HG02623 (cell line): ENCODE measurements around the gene SLC9C2.
"Not testable (repeated sequence)": the region's sequence is repeated elsewhere in the genome, so short reads cannot be mapped to it uniquely, and the experiment has no call there.

Source experiments
- ATAC-seq: cut with Tn5 transposase; IDR thresholded peaks from one replicate; pipeline ENCODE4 v1.9.1; 2021; ENCODE audit warnings: moderate library complexity; ENCODE audit not compliant: unreplicated experiment

The SLC9C2 gene

GRCh38 chr1:173530795-173531693, 71.8 kb downstream of the SLC9C2 start:
- ATAC-seq = no peak

- no peak for ATAC-seq
These were observed 73.8 kb downstream of the SLC9C2 start for GRCh38 chr1:173529106-173529505.

DNA sequence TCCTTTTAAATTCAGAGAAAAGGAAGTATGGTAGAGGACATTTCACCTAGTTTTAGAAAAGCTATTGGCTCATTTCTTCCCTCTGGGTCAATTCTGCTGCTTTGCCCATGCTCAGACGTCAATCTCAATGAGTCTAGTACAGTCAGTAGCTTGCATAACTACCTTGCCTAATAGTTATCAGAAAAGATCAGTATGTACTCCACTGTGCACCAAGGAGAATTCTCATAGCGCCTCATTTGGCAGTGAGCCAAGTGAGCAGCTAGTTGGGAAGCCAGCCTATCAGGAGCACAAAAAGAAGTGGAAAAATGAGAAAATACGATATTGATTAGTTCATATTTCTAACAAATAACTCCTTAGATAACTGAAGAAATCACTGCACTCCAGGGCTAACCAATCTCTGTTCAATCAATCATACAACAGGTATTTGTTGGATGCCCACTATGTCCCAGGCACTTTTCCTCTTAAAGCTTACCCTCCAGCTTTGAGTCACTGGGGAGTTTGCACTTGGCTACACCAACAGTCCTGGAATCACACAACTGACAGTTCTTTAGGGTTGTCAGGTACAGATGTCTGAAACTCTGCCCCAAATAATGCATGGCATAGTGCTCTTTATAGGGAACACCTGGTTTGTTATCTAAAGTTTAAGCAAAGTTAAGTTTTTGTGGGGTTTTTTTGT, 75.6 kb downstream of the SLC9C2 start:
- ATAC-seq = no peak

- ATAC-seq = no peak
These were observed 76.9 kb downstream of the SLC9C2 start for GRCh38 chr1:173525926-173526325.

GRCh38 chr1:173523329-173523728, 79.5 kb downstream of the SLC9C2 start:
- no peak for ATAC-seq

- ATAC-seq = no peak
These were observed 82.1 kb downstream of the SLC9C2 start for GRCh38 chr1:173520799-173521198.

GRCh38 chr1:173514503-173514902, 88.4 kb downstream of the SLC9C2 start:
- ATAC-seq = not testable (repeated sequence)

DNA sequence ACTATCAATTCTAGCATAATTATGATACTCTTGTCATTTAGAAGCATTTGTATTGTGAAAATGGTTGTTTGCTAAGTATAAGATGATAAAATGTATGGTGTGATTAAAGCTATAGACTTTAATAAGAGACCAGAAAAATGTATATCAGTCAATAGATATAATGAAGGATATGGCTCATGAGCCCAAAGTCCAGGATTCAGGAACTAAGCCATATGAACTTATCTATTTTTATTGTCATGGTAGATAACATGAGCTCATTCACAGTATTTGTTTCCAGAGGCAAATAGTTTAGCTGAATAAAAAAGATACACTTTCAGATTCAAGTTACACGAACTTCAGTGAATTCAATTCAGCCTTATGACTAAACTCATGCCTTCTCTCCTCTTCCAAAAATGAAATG, 93.1 kb downstream of the SLC9C2 start:
- ATAC-seq = no peak

DNA sequence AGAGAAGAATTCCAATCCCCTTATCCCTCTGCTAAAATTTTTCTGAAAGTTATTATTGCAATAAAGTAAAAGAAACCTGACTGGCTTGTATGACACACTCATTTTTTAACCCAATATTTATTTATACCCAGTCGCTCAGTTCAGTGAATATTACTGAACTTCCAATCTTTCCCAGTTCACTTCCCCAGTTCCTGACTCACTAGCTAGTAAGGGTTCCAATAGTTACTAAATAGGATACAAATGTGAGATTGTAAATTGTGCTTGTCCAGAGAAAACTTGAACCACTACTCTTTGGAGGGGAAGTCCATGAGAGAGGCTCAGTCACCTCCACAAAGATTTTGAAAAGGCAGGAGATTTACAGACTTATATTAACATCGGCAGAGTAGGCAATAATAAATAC, 94.3 kb downstream of the SLC9C2 start:
- no peak for ATAC-seq

DNA sequence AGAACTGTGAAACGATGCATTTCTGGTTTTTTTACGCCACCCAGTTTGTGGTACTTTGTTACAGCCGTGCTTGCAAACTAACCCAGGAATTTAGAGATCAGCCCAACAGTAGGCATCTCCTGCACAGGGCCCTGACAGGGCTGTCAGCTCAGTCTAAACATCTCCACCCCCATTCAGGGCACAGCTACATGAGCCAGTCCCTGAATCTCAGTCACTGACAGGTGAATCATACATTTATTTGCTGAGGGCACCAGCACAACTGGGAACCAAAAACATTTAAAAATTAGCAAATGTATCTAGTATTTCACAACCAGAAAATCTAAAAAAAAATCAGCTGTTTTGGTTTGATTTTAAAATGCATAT, 95.0 kb downstream of the SLC9C2 start:
- ATAC-seq = no peak

DNA sequence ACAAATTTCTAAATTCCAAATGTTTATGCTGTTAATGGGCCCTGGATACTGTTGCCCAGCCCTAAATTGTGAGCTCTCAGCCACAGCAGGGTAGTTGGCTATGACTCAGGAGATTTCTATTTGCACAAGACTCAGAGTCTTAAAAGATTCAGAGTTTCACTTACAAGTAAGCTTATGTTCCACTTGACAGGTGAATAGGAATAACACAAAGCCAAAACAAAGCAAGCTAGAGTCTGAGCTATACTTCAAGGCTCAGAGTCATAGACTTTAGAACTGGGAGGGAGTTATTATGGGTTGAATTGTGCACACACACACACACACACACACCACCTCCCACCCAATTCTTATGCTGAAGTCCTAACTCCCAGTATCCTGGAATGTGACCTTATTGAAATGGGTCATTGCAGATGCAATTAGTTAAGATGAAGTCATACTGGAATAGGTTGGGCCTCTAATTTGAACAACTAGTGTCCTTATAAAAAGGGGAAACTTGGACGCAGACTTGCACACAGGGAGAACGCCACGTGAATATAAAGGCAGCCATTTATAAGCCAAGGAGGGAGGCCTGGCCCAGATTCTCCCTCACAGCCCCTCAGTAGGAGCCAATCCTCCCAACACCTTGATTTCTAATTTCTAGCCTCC, 95.5 kb downstream of the SLC9C2 start:
- no peak for ATAC-seq

DNA sequence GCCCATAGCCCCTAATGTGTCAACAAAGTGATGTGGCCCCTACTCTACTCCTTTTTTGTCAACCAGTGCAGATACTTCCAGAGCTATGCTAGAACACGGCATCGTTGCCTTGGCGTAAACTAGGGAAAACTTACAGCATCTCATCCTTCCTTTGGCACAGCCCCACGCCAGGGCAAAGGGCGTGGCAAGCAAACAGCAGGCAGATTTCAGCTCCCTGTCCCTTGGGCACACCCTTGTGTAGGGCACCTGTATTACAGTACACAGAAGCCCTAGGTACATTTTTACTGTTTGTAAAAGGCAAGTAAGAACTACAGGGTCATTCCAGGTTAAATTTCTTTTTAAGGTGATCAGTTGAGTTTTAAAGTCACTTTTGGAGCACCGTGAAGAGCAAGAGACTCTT, 96.4 kb downstream of the SLC9C2 start:
- ATAC-seq = no peak

DNA sequence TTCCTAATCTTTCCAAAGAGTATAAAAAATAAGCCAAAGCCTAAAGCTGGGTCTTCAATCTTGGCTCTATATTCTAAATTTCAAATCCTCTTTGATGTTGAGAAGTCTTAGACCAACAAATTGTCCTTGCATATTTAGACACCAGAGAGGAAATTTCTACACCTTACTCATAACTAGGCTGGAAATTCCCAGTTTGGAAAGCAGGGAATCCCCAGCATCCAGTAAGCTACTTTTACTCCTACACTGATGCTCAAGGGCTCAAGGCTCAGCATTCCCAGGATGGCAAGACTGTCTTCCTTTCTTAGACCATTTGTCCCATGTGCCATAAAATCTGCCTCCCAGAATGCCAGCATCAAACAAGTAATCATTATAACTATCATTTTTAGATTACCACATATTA, 97.5 kb downstream of the SLC9C2 start:
- ATAC-seq = no peak

- no peak for ATAC-seq
These were observed 98.6 kb downstream of the SLC9C2 start for GRCh38 chr1:173504268-173504667.

GRCh38 chr1:173503391-173503790, 99.5 kb downstream of the SLC9C2 start:
- no peak for ATAC-seq

- ATAC-seq = no peak
These were observed 100.8 kb downstream of the SLC9C2 start for GRCh38 chr1:173502104-173502503.

DNA sequence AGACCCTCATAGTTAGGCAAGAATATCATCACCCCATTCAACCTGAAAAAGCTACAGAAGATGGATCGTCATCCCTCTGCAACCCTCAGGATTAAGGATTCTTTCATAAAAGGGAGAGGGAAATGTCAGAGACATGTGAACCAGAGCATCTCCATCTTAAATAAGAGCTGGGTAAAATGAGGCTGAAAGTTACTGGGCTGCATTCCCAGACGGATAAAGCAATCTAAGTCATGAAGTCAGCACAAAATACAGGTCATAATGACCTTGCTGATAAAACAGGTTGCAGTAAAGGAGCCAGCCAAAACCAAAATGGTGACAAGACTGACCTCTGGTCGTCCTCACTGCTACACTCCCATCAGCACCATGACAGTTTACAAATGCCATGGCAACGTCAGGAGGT, 103.1 kb downstream of the SLC9C2 start:
- no peak for ATAC-seq

- ATAC-seq = no peak
These were observed 106.0 kb downstream of the SLC9C2 start for GRCh38 chr1:173496757-173497320.

GRCh38 chr1:173495609-173496267, 107.1 kb downstream of the SLC9C2 start:
- ATAC-seq = no peak

DNA sequence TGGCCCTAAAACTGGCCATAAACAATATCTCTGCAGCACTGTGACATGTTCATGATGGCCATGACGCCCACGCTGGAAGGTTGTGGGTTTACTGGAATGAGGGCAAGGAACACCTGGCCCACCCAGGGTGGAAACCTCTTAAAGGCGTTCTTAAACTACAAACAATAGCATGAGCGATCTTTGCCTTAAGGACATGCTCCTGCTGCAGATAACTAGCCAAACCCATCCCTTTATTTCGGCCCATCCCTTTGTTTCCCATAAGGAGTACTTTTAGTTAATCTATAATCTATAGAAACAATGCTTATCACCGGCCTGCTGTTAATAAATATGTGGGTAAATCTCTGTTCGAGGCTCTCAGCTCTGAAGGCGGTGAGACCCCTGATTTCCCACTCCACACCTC, 109.7 kb downstream of the SLC9C2 start:
- ATAC-seq = not testable (repeated sequence)

DNA sequence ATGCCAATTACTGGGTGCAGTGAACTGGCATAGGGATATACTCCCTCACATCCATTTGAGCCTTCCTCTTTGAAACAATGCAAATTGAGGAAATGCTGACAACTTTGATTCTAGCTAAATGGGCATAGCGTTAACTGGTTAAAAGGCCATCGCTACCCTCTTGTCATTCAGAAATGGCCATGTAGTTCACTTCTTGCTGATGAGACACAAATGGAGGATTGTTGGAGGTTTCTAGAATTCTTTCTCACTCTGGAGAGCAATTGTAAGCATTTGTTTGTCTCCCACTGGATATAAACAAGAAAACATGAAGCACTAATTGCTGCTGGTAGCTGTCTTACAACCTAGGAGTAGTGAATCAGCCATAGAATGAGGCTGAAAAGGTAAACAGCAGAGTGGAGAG, 111.4 kb downstream of the SLC9C2 start:
- ATAC-seq = no peak
